ENCODE results near the gene PRDX6. TPM values are rescaled to one million over a fixed set of nuclear protein-coding genes. Genes with fewer than 3 reads are reported as not detected.
"Not testable (repeated sequence)": the region's sequence is repeated elsewhere in the genome, so short reads cannot be mapped to it uniquely, and the experiment has no call there.

The PRDX6 gene
- total and polyA plus RNA-seq, 2 donors (not counting 3 experiments of a cell fraction or from before 2014, with no cell fraction given): 145 to 288 TPM

- H3K9me3 ChIP-seq (replicated peaks; ENCODE audit: control insufficient read depth, insufficient read depth, low read length): no peaks in the 10 kb centered on the region
- no peak overlapping the region for H3K4me3 ChIP-seq (replicated peaks in 1 of 3; ENCODE audit: insufficient read depth in 1 of 3, low read depth in 1 of 3, low read length in 3 of 3)
- H3K4me1 ChIP-seq (ENCODE audit: control insufficient read depth, extremely low read depth, insufficient read depth, low read length): no peaks in the 10 kb centered on the region
- POLR2A ChIA-PET: no interaction called here
- no peaks in the 10 kb centered on the region for H3K9me1 ChIP-seq (replicated peaks; ENCODE audit: control insufficient read depth, extremely low read depth, insufficient read depth, low read length)
- H3K27me3 ChIP-seq (ENCODE audit: control insufficient read depth in 2 of 2, insufficient read depth in 2 of 2, low read length in 2 of 2): no peaks in the 10 kb centered on the region
- no peak overlapping the region for H2AFZ ChIP-seq (ENCODE audit: low read depth, low read length)
- H3K79me2 ChIP-seq (ENCODE audit: control insufficient read depth, insufficient read depth, low read length): no peaks in the 10 kb centered on the region
- H3K27ac ChIP-seq (ENCODE audit: insufficient read depth, low read depth, low read length): no peak overlapping the region
- TF ChIP-seq MYC (IDR thresholded peaks at IDR 0.05; ENCODE audit: low read depth, low read length) (no peak), JUN (IDR thresholded peaks at IDR 0.05; ENCODE audit: borderline replicate concordance, insufficient read depth, insufficient read length, low read depth) (no peak), POLR2AphosphoS5 (IDR thresholded peaks at IDR 0.05; ENCODE audit: insufficient read depth, low read depth, low read length) (no peak)
- H4K20me1 ChIP-seq (replicated peaks; ENCODE audit: control insufficient read depth, extremely low read depth, insufficient read depth, low read length): no peaks in the 10 kb centered on the region
- H3K36me3 ChIP-seq (ENCODE audit: control insufficient read depth in 2 of 2, extremely low read depth in 1 of 2, insufficient read depth in 2 of 2, low read length in 2 of 2): peaks cover 0 to 4% of the 10 kb centered on the region in 2 experiments
- intact Hi-C loops (cut with micrococcal nuclease): no loop called here
- CTCF ChIA-PET: no interaction called here
- no peak overlapping the region for H3K9ac ChIP-seq (replicated peaks; ENCODE audit: extremely low read depth, insufficient read depth, low read length)
- dilution Hi-C loops (cut with MboI; ENCODE audit: extremely low pct_ligation_motif_present, low sequenced_read_pairs): no loop called here
- no peak for FAIRE-seq
- DNase-seq (ENCODE audit: low read depth, low spot score): no peak
- no TSS peak for BruUV-seq (replicated peaks)
- no peak overlapping the region for H3K4me2 ChIP-seq (ENCODE audit: insufficient read depth, low read length)
Observed at GRCh38 chr1:173459885-173460284, 17.2 kb upstream of the PRDX6 start.

DNA sequence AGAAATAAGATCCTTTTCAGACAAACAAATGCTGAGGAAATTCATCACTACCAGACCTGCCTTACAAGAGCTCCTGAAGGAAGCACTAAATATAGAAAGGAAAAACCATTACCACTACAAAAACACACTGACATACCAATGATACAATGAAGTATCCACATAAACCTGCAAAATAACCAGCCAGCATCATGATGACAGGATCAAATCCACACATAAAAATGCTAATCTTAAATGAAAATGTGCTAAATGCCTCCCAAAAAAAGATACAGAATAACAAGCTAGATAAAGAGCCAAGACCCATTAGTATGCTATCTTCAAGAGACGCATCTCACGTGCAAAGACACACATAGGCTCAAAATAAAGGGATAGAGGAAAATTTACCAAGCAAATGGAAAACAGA is 14.5 kb upstream of the PRDX6 start:
- POLR2A ChIA-PET; BruUV-seq (replicated peaks); H3K27me3 ChIP-seq (ENCODE audit: control insufficient read depth in 2 of 2, insufficient read depth in 2 of 2, low read length in 2 of 2); H4K20me1 ChIP-seq (replicated peaks; ENCODE audit: control insufficient read depth, extremely low read depth, insufficient read depth, low read length); dilution Hi-C loops (cut with MboI; ENCODE audit: extremely low pct_ligation_motif_present, low sequenced_read_pairs); FAIRE-seq; H3K9me3 ChIP-seq (replicated peaks; ENCODE audit: control insufficient read depth, insufficient read depth, low read length); H3K79me2 ChIP-seq (ENCODE audit: control insufficient read depth, insufficient read depth, low read length); H3K27ac ChIP-seq (ENCODE audit: insufficient read depth, low read depth, low read length); H3K9me1 ChIP-seq (replicated peaks; ENCODE audit: control insufficient read depth, extremely low read depth, insufficient read depth, low read length); H3K4me2 ChIP-seq (ENCODE audit: insufficient read depth, low read length); H3K36me3 ChIP-seq (ENCODE audit: control insufficient read depth in 2 of 2, extremely low read depth in 1 of 2, insufficient read depth in 2 of 2, low read length in 2 of 2); H3K4me3 ChIP-seq (replicated peaks in 1 of 3; ENCODE audit: insufficient read depth in 1 of 3, low read depth in 1 of 3, low read length in 3 of 3); intact Hi-C loops (cut with micrococcal nuclease); H3K9ac ChIP-seq (replicated peaks; ENCODE audit: extremely low read depth, insufficient read depth, low read length); H2AFZ ChIP-seq (ENCODE audit: low read depth, low read length); H3K4me1 ChIP-seq (ENCODE audit: control insufficient read depth, extremely low read depth, insufficient read depth, low read length); DNase-seq (ENCODE audit: low read depth, low spot score): not testable (repeated sequence)
- CTCF ChIA-PET: interaction anchor here (1.2 kb wide), 1 partner anchor 27 kb away, joined by 3 read pairs; no protein-coding TSS in a partner anchor

- H3K9me3 ChIP-seq (replicated peaks; ENCODE audit: control insufficient read depth, insufficient read depth, low read length); H3K4me3 ChIP-seq (replicated peaks in 1 of 3; ENCODE audit: insufficient read depth in 1 of 3, low read depth in 1 of 3, low read length in 3 of 3); H3K9ac ChIP-seq (replicated peaks; ENCODE audit: extremely low read depth, insufficient read depth, low read length); H3K27me3 ChIP-seq (ENCODE audit: control insufficient read depth in 2 of 2, insufficient read depth in 2 of 2, low read length in 2 of 2); H3K4me2 ChIP-seq (ENCODE audit: insufficient read depth, low read length); FAIRE-seq; H4K20me1 ChIP-seq (replicated peaks; ENCODE audit: control insufficient read depth, extremely low read depth, insufficient read depth, low read length); BruUV-seq (replicated peaks); intact Hi-C loops (cut with micrococcal nuclease); H3K27ac ChIP-seq (ENCODE audit: insufficient read depth, low read depth, low read length); H3K79me2 ChIP-seq (ENCODE audit: control insufficient read depth, insufficient read depth, low read length); DNase-seq (ENCODE audit: low read depth, low spot score); POLR2A ChIA-PET; H3K36me3 ChIP-seq (ENCODE audit: control insufficient read depth in 2 of 2, extremely low read depth in 1 of 2, insufficient read depth in 2 of 2, low read length in 2 of 2); H3K4me1 ChIP-seq (ENCODE audit: control insufficient read depth, extremely low read depth, insufficient read depth, low read length); H3K9me1 ChIP-seq (replicated peaks; ENCODE audit: control insufficient read depth, extremely low read depth, insufficient read depth, low read length); dilution Hi-C loops (cut with MboI; ENCODE audit: extremely low pct_ligation_motif_present, low sequenced_read_pairs); H2AFZ ChIP-seq (ENCODE audit: low read depth, low read length): not testable (repeated sequence)
- CTCF ChIA-PET: interaction anchor here (1.0 kb wide), 1 partner anchor 25 kb away, joined by 4 read pairs; no protein-coding TSS in a partner anchor
Observed at GRCh38 chr1:173464185-173464584, 12.9 kb upstream of the PRDX6 start.
